ENCODE measurements around the gene NSD1.
"Not testable (repeated sequence)": the region's sequence is repeated elsewhere in the genome, so short reads cannot be mapped to it uniquely, and the experiment has no call there.

The NSD1 gene

DNA sequence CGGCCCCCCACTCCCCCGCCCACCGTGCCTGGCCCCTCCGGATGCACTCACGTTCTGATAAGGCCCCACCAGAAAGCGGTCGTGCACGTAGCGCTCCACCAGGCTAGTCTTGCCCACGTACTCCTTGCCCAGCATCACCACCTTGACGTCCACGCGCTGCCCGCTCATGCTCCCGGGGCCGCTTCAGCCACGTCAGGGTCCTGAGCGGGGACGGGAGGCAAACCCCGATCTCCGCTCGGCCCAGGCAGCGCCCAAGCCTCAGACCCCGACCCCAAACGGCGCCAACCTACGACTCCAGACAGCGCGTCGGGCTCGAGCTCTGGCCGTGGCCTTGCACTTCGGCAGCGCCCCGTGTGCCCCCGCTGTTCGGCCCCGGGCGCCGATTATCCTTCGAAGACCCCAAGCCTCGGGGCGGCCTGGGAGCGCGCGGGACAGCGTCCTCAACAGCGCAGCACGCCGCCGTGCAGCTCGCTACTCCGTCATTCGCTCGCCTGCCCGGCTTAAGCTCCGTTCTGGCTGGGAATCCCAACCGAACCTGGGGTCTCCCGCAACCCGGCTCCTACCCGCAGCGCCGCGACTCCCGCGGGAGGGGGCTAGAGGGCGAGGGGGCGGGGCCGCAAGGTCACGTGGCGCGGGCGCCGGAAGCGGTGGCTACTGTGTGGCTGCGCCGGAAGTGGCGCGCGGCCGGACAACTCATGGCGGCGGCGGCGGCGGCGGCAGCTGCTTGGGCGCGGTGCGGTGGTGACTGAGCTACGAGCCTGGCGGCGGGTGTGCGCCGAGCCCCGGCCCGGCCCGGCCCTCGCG, 169.8 kb downstream of the NSD1 start, which contains the start of the genes PRELID1 and RAB24:
TSS of gene PRELID1 (plus strand) at position 679 of the 804 bp plus-strand sequence. CDS start 187 bp downstream, outside the sequence.
TSS of gene RAB24 (minus strand) at position 599 of the 804 bp plus-strand sequence. CDS start at position 168, 431 bp downstream.
- peaks cover 36% of the 10 kb centered on the region for H3K36me3 ChIP-seq (ENCODE audit: control insufficient read depth, insufficient read depth, low read length)
- H3K9me3 ChIP-seq (ENCODE audit: control insufficient read depth, insufficient read depth, low read length) = no peaks in the 10 kb centered on the region
- H3K4me3 ChIP-seq (ENCODE audit: low read depth, low read length) = peak within 1 kb of the TSS; percentile 96
- peak within 1 kb of the TSS; percentile 76 for H3K27ac ChIP-seq (ENCODE audit: low read depth, low read length)
- peak within 1 kb of the TSS; percentile 82 for H3K9ac ChIP-seq (ENCODE audit: low read depth, low read length)
- H3K4me1 ChIP-seq (ENCODE audit: control insufficient read depth, insufficient read depth, low read length) = 0 out of 2 replicates have a peak, but pooled peaks cover 2% of the 10 kb centered on the region
- no peaks in the 10 kb centered on the region for H3K27me3 ChIP-seq (ENCODE audit: control insufficient read depth, insufficient read depth, low read length)

- Histone ChIP-seq H3K4me3 (ENCODE audit: low read depth, low read length) (peak overlapping the region; percentile 96), H3K9me3 (ENCODE audit: control insufficient read depth, insufficient read depth, low read length) (no peaks in the 10 kb centered on the region), H3K9ac (ENCODE audit: low read depth, low read length) (peak overlapping the region; percentile 82), H3K27ac (ENCODE audit: low read depth, low read length) (peak overlapping the region; percentile 76), H3K27me3 (ENCODE audit: control insufficient read depth, insufficient read depth, low read length) (no peaks in the 10 kb centered on the region), H3K36me3 (ENCODE audit: control insufficient read depth, insufficient read depth, low read length) (peaks cover 33% of the 10 kb centered on the region), H3K4me1 (ENCODE audit: control insufficient read depth, insufficient read depth, low read length) (0 out of 2 replicates have a peak, but pooled peaks cover 2% of the 10 kb centered on the region)
Observed at GRCh38 chr5:177303925-177304391, 170.4 kb downstream of the NSD1 start.

DNA sequence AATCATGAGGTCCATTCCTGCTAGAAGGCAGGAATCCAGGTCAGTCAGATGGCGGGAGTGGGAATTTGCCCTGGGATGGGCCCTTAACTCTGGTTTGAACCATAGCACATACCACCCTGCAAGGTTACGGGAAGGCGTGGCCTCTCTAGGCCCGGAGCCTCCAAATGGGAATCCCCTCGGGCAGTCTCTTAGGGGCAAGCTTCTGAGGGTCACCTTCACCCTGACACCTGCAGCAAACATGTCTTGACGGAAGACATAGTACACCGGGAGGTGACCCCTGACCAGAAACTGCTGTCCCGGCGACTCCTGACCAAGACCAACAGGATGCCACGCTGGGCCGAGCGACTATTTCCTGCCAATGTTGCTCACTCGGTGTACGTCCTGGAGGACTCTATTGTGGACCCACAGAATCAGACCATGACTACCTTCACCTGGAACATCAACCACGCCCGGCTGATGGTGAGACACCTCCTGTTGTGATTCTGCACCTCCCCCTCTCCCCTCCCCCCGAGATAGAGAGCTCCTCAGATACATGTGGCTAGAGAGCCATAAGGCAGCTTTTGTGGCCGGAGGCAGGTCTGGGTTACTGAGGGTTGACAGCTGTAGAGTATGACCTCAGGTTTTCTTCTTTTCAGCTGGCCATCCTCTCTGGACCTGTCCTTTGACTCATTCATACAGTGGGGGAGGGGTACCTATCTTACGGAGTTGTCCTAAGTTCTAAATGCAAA, 171.0 kb downstream of the NSD1 start:
- Histone ChIP-seq H3K4me1 (ENCODE audit: control insufficient read depth, insufficient read depth, low read length) (0 out of 2 replicates have a peak, but pooled peaks cover 2% of the 10 kb centered on the region), H3K9me3 (ENCODE audit: control insufficient read depth, insufficient read depth, low read length) (no peaks in the 10 kb centered on the region), H3K27me3 (ENCODE audit: control insufficient read depth, insufficient read depth, low read length) (no peaks in the 10 kb centered on the region), H3K36me3 (ENCODE audit: control insufficient read depth, insufficient read depth, low read length) (peaks cover 33% of the 10 kb centered on the region), H3K4me3 (ENCODE audit: low read depth, low read length) (peak overlapping the region; percentile 96), H3K27ac (ENCODE audit: low read depth, low read length) (peak overlapping the region; percentile 76), H3K9ac (ENCODE audit: low read depth, low read length) (peak overlapping the region; percentile 82)

- H3K27me3 ChIP-seq (ENCODE audit: control insufficient read depth, insufficient read depth, low read length); H3K4me3 ChIP-seq (ENCODE audit: low read depth, low read length); H3K4me1 ChIP-seq (ENCODE audit: control insufficient read depth, insufficient read depth, low read length); H3K27ac ChIP-seq (ENCODE audit: low read depth, low read length); H3K9ac ChIP-seq (ENCODE audit: low read depth, low read length); H3K9me3 ChIP-seq (ENCODE audit: control insufficient read depth, insufficient read depth, low read length): not testable (repeated sequence)
- peaks cover 31% of the 10 kb centered on the region for H3K36me3 ChIP-seq (ENCODE audit: control insufficient read depth, insufficient read depth, low read length)
Observed at GRCh38 chr5:177306103-177306640, 172.6 kb downstream of the NSD1 start.

GRCh38 chr5:177306674-177307543, 173.3 kb downstream of the NSD1 start:
- H3K4me3 ChIP-seq (ENCODE audit: low read depth, low read length) = no peak overlapping the region
- no peaks in the 10 kb centered on the region for H3K9me3 ChIP-seq (ENCODE audit: control insufficient read depth, insufficient read depth, low read length)
- H3K4me1 ChIP-seq (ENCODE audit: control insufficient read depth, insufficient read depth, low read length) = peaks cover 9% of the 10 kb centered on the region; the same call in 1 of the 2 replicates
- H3K27me3 ChIP-seq (ENCODE audit: control insufficient read depth, insufficient read depth, low read length) = no peaks in the 10 kb centered on the region
- no peak overlapping the region for H3K9ac ChIP-seq (ENCODE audit: low read depth, low read length)
- no peak overlapping the region for H3K27ac ChIP-seq (ENCODE audit: low read depth, low read length)
- peaks cover 25% of the 10 kb centered on the region for H3K36me3 ChIP-seq (ENCODE audit: control insufficient read depth, insufficient read depth, low read length)

- no peaks in the 10 kb centered on the region for H3K27me3 ChIP-seq (ENCODE audit: control insufficient read depth, insufficient read depth, low read length)
- H3K9ac ChIP-seq (ENCODE audit: low read depth, low read length) = no peak overlapping the region
- no peak overlapping the region for H3K4me3 ChIP-seq (ENCODE audit: low read depth, low read length)
- H3K4me1 ChIP-seq (ENCODE audit: control insufficient read depth, insufficient read depth, low read length) = peaks cover 9% of the 10 kb centered on the region; the same call in 1 of the 2 replicates
- H3K36me3 ChIP-seq (ENCODE audit: control insufficient read depth, insufficient read depth, low read length) = peaks cover 25% of the 10 kb centered on the region
- no peaks in the 10 kb centered on the region for H3K9me3 ChIP-seq (ENCODE audit: control insufficient read depth, insufficient read depth, low read length)
- H3K27ac ChIP-seq (ENCODE audit: low read depth, low read length) = no peak overlapping the region
Observed at GRCh38 chr5:177307544-177308363, 174.2 kb downstream of the NSD1 start.

DNA sequence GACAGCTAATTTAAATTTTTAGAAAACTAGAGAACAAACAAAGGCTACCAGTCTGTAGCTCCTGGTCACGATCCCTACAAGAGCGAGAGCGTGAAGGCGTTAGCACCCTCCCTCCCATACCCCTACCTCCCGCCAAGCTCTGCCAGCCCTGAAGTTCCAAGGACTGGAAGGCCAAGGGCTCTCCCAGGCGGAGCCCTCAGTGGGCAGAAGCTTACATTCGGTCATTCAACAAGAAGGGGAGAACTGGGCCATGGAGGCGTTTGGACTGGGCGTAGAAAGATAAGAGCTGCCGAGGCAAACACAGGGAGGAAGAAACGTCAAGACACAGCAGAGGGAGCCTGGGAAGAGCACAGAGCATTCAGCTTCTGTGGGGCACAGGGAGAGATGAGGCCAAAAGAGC, 175.2 kb downstream of the NSD1 start:
- H3K4me3 ChIP-seq (ENCODE audit: low read depth, low read length) = no peak overlapping the region
- H3K4me1 ChIP-seq (ENCODE audit: control insufficient read depth, insufficient read depth, low read length) = peaks cover 9% of the 10 kb centered on the region; the same call in 1 of the 2 replicates
- no peak overlapping the region for H3K27ac ChIP-seq (ENCODE audit: low read depth, low read length)
- no peaks in the 10 kb centered on the region for H3K9me3 ChIP-seq (ENCODE audit: control insufficient read depth, insufficient read depth, low read length)
- H3K36me3 ChIP-seq (ENCODE audit: control insufficient read depth, insufficient read depth, low read length) = peaks cover 25% of the 10 kb centered on the region
- no peak overlapping the region for H3K9ac ChIP-seq (ENCODE audit: low read depth, low read length)
- no peaks in the 10 kb centered on the region for H3K27me3 ChIP-seq (ENCODE audit: control insufficient read depth, insufficient read depth, low read length)

DNA sequence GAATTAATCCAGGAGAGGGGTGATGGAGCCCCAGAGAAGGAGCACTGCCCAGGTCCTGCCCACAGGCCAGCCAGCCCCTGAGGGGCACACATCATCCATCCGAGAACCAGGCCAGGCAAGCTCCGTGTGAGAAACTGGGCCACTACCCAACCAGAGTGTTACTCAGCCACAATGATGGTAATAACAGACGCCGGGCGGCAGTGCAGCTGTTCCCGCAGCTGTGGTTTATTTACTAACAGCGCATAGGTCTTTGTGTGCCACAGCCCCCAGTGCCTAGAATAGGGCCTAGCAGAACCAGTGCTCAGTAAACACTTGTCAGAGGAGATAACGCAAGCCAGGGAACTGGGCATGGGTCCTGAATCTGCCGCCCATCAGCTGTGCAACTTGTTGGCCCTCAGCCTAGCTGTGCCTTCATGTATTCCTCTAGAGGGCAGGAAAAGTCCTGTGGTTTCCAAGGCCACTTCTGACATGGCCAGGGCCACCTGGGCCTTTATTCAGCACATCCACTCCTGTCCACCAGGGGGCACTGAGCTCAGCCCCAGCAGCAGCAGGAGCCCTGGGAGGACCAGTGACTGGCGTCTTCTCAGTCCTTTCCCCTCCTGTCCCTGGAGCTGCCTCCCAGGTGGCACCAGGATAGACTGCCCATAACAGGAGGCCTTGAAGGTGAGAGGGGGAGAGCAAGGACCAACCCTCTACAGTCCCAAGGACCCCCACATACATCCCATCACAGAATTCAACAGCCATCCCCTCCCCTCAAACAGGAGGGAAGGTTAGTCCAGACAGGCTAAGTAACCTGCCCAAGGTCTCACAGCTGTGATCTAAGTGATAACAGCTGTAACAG, 176.0 kb downstream of the NSD1 start:
- no peaks in the 10 kb centered on the region for H3K9me3 ChIP-seq (ENCODE audit: control insufficient read depth, insufficient read depth, low read length)
- no peak overlapping the region for H3K4me3 ChIP-seq (ENCODE audit: low read depth, low read length)
- no peak overlapping the region for H3K9ac ChIP-seq (ENCODE audit: low read depth, low read length)
- no peaks in the 10 kb centered on the region for H3K27me3 ChIP-seq (ENCODE audit: control insufficient read depth, insufficient read depth, low read length)
- peaks cover 9% of the 10 kb centered on the region; the same call in 1 of the 2 replicates for H3K4me1 ChIP-seq (ENCODE audit: control insufficient read depth, insufficient read depth, low read length)
- no peak overlapping the region for H3K27ac ChIP-seq (ENCODE audit: low read depth, low read length)
- H3K36me3 ChIP-seq (ENCODE audit: control insufficient read depth, insufficient read depth, low read length) = peaks cover 24% of the 10 kb centered on the region

DNA sequence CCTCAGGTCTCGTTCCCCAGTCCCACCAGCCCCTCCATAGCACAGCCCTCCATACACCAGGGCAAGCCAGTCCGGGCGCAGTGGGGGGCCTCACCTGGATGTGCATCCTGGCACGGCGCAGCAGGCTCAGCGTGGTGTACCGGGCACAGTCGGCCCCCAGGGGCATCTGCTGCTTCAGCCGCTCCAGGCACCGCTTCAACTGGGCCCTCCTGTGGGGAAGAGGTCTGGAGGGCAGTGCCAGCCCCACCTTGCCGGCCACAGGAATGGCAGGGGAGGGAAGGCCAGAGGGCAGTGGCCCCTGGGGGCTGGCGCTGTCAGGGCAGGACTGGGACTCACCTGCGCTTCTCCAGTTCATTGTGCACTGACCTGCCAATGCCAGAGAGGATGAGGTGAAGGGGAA, 176.8 kb downstream of the NSD1 start:
- H3K4me1 ChIP-seq (ENCODE audit: control insufficient read depth, insufficient read depth, low read length) = peaks cover 9% of the 10 kb centered on the region; the same call in 1 of the 2 replicates
- no peak overlapping the region for H3K9ac ChIP-seq (ENCODE audit: low read depth, low read length)
- H3K27ac ChIP-seq (ENCODE audit: low read depth, low read length) = no peak overlapping the region

More for the DNA sequence above, 176.8 kb downstream of the NSD1 start:
- H3K36me3 ChIP-seq (ENCODE audit: control insufficient read depth, insufficient read depth, low read length) = peaks cover 17% of the 10 kb centered on the region
- no peaks in the 10 kb centered on the region for H3K9me3 ChIP-seq (ENCODE audit: control insufficient read depth, insufficient read depth, low read length)
- H3K4me3 ChIP-seq (ENCODE audit: low read depth, low read length) = no peak overlapping the region
- H3K27me3 ChIP-seq (ENCODE audit: control insufficient read depth, insufficient read depth, low read length) = no peaks in the 10 kb centered on the region

Measured in HUES48 (cell line).